ENCODE results near the gene PYY. TPM values are rescaled to one million over a fixed set of nuclear protein-coding genes. Genes with fewer than 3 reads are reported as not detected.

Gene PYY
- total RNA-seq, 1 experiment from 2014 or later = 2.0 TPM

DNA sequence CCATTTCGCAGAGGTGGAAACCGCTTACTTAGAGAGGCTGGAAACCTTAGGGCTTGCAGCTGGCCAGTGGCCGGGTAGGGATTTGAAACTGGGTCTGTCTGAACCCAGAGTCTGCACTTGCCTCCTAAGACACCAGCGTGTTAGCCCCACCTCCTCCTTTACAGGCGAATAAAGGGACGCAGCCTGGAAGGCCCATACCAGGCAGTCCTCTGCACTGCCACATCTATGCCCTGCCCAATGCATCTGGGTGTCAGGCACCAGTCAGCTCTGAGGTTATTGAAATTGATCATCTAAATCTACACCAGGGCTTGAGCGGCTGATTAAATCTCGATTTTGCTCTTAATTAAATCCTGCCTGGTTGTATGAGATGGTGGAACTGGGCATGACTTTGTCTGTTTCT is 30.8 kb upstream of the PYY start:
- Histone ChIP-seq H3K23ac (ENCODE audit: insufficient read length, low read depth, low read length) (no peak overlapping the region), H3K79me2 (ENCODE audit: insufficient read depth, low read length) (no peaks in the 10 kb centered on the region), H3T11ph (ENCODE audit: low read length) (no peak overlapping the region), H2BK5ac (ENCODE audit: insufficient read length, low read length) (no peak overlapping the region), H4K91ac (ENCODE audit: insufficient read length, low read depth, low read length) (no peak overlapping the region), H3K9ac (ENCODE audit: extremely low read depth, insufficient read length, low read length) (no peak overlapping the region), H2BK120ac (ENCODE audit: low read depth, low read length, poor library complexity, severe bottlenecking) (no peak overlapping the region), H3K4ac (ENCODE audit: low read depth, low read length) (no peak overlapping the region), H4K5ac (ENCODE audit: insufficient read length, low read depth, low read length) (no peak overlapping the region), H2AFZ (ENCODE audit: low read length) (peak overlapping the region; percentile 69), H3K9me3 (ENCODE audit: control insufficient read depth, low read depth, low read length) (no peaks in the 10 kb centered on the region), H2AK5ac (ENCODE audit: insufficient read length, low read length) (no peak overlapping the region), H2BK12ac (ENCODE audit: insufficient read length, low read depth, low read length) (no peak overlapping the region), H3K23me2 (ENCODE audit: insufficient read length, low read depth, low read length, poor library complexity, severe bottlenecking) (peaks cover 5% of the 10 kb centered on the region), H2BK15ac (ENCODE audit: low read depth, low read length) (no peak overlapping the region), H3K4me1 (ENCODE audit: insufficient read depth, low read length) (no peaks in the 10 kb centered on the region; the same call in 1 of the 2 replicates), H3K4me2 (ENCODE audit: insufficient read depth, insufficient read length, low read length) (peak overlapping the region; percentile 35), H2BK20ac (ENCODE audit: low read depth, low read length, poor library complexity, severe bottlenecking) (no peak overlapping the region), H4K8ac (replicated peaks; ENCODE audit: insufficient read length, low read depth, low read length) (no peak overlapping the region), H4K20me1 (ENCODE audit: control insufficient read depth, insufficient read depth, insufficient read length) (no peaks in the 10 kb centered on the region), H3K27me3 (ENCODE audit: insufficient read depth, low read length) (peaks cover 3% of the 10 kb centered on the region; the same call in 1 of the 2 replicates), H3K27ac (ENCODE audit: insufficient read length, low read depth, low read length) (no peak overlapping the region), H3K56ac (ENCODE audit: insufficient read length, low read depth, low read length) (no peak overlapping the region), H3K18ac (ENCODE audit: insufficient read length, low read depth, low read length) (no peak overlapping the region), H3K79me1 (ENCODE audit: insufficient read depth, low read depth, low read length, poor library complexity, severe bottlenecking) (no peaks in the 10 kb centered on the region), H3K14ac (ENCODE audit: insufficient read depth, low read length) (no peak overlapping the region)
- no peaks in the 10 kb centered on the region; a peak in 1 of 7 replicates for H3K36me3 Mint-ChIP-seq (ENCODE audit: insufficient read depth in 1 of 3, low read depth in 3 of 3)
- H3K9me3 Mint-ChIP-seq = no peaks in the 10 kb centered on the region
- H3K27ac Mint-ChIP-seq = no peak overlapping the region
- H3K4me1 Mint-ChIP-seq = peaks cover 11 to 22% of the 10 kb centered on the region in 2 experiments
- DNase-seq = peak; percentile 66
- TF ChIP-seq, protein P1, sequence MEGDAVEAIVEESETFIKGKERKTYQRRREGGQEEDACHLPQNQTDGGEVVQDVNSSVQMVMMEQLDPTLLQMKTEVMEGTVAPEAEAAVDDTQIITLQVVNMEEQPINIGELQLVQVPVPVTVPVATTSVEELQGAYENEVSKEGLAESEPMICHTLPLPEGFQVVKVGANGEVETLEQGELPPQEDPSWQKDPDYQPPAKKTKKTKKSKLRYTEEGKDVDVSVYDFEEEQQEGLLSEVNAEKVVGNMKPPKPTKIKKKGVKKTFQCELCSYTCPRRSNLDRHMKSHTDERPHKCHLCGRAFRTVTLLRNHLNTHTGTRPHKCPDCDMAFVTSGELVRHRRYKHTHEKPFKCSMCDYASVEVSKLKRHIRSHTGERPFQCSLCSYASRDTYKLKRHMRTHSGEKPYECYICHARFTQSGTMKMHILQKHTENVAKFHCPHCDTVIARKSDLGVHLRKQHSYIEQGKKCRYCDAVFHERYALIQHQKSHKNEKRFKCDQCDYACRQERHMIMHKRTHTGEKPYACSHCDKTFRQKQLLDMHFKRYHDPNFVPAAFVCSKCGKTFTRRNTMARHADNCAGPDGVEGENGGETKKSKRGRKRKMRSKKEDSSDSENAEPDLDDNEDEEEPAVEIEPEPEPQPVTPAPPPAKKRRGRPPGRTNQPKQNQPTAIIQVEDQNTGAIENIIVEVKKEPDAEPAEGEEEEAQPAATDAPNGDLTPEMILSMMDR (conservative IDR thresholded peaks at IDR 0.05) = no peak
- H3K27me3 Mint-ChIP-seq (ENCODE audit: low read depth) = peaks cover 45% of the 10 kb centered on the region
- WGBS (ENCODE audit: extremely low coverage, insufficient read length, low lambda C conversion rate) = no CpG with 5 or more reads among the region's 8 CpGs
- H3K4me3 Mint-ChIP-seq = peak overlapping the region; percentile 73 to 77

Measured in H9 (cell line).